ENCODE measurements around the gene FBH1.
"Not testable (repeated sequence)": the region's sequence is repeated elsewhere in the genome, so short reads cannot be mapped to it uniquely, and the experiment has no call there.

The FBH1 gene

GRCh38 chr10:5876181-5876768 is 13.8 kb upstream of the FBH1 start:
- no peak for DNase-seq (ENCODE audit: low read depth)

GRCh38 chr10:5877041-5877440 is 13.0 kb upstream of the FBH1 start:
- not testable (repeated sequence) for DNase-seq (ENCODE audit: low read depth)

GRCh38 chr10:5882961-5883360 is 7.1 kb upstream of the FBH1 start:
- no peak for DNase-seq (ENCODE audit: low read depth)

GRCh38 chr10:5885619-5886018 is 4.4 kb upstream of the FBH1 start:
- no peak for DNase-seq (ENCODE audit: low read depth)

GRCh38 chr10:5887029-5887428 is 3.0 kb upstream of the FBH1 start:
- DNase-seq (ENCODE audit: low read depth): no peak

- DNase-seq (ENCODE audit: low read depth): no peak
Observed at GRCh38 chr10:5887641-5888040, 2.4 kb upstream of the FBH1 start.

GRCh38 chr10:5888351-5888750 is 1.7 kb upstream of the FBH1 start:
- no peak for DNase-seq (ENCODE audit: low read depth)

- no peak for DNase-seq (ENCODE audit: low read depth)
Observed at GRCh38 chr10:5888843-5889623, 1.0 kb upstream of the FBH1 start.

GRCh38 chr10:5890452-5890915 is 441 bp downstream of the FBH1 start:
- DNase-seq (ENCODE audit: low read depth): no peak

GRCh38 chr10:5891009-5891408 is 966 bp downstream of the FBH1 start:
- no peak for DNase-seq (ENCODE audit: low read depth)

GRCh38 chr10:5892007-5892406 is 2.0 kb downstream of the FBH1 start:
- DNase-seq (ENCODE audit: low read depth): no peak

- DNase-seq (ENCODE audit: low read depth): no peak
Observed at GRCh38 chr10:5893321-5893720, 3.3 kb downstream of the FBH1 start.

- no peak for DNase-seq (ENCODE audit: low read depth)
Observed at GRCh38 chr10:5894403-5894802, 4.4 kb downstream of the FBH1 start.

GRCh38 chr10:5894873-5895272 is 4.8 kb downstream of the FBH1 start:
- no peak for DNase-seq (ENCODE audit: low read depth)

GRCh38 chr10:5895365-5895764 is 5.3 kb downstream of the FBH1 start:
- DNase-seq (ENCODE audit: low read depth): no peak

GRCh38 chr10:5895804-5896203 is 5.8 kb downstream of the FBH1 start:
- no peak for DNase-seq (ENCODE audit: low read depth)

GRCh38 chr10:5896208-5897052 is 6.4 kb downstream of the FBH1 start:
- no peak for DNase-seq (ENCODE audit: low read depth)

- DNase-seq (ENCODE audit: low read depth): no peak
Observed at GRCh38 chr10:5897053-5897340, 7.0 kb downstream of the FBH1 start.

- DNase-seq (ENCODE audit: low read depth): no peak
Observed at GRCh38 chr10:5897504-5897903, 7.5 kb downstream of the FBH1 start.

- no peak for DNase-seq (ENCODE audit: low read depth)
Observed at GRCh38 chr10:5898163-5898562, 8.1 kb downstream of the FBH1 start.

GRCh38 chr10:5900247-5900646 is 10.2 kb downstream of the FBH1 start:
- DNase-seq (ENCODE audit: low read depth): no peak

GRCh38 chr10:5902511-5903274 is 12.7 kb downstream of the FBH1 start:
- DNase-seq (ENCODE audit: low read depth): no peak
